Hepatocyte (in vitro differentiated cells): Measurements from ENCODE around the gene MXD4.

ENCODE experiments used
- EZH2 ChIP-seq: fragments of 200-600 bp; sonication (generic); IDR thresholded peaks from 2 replicates; pipeline ENCODE4 v1.6.1; 2016; ENCODE audit warnings: antibody characterized with exemption, mild to moderate bottlenecking, borderline replicate concordance
- EZH2phosphoT487 ChIP-seq: fragments of 200-600 bp; sonication (generic); IDR thresholded peaks from one replicate; pipeline ENCODE4 v1.6.1; 2018; ENCODE audit warnings: antibody characterized with exemption, mild to moderate bottlenecking, low read depth, moderate library complexity; ENCODE audit not compliant: unreplicated experiment, severe bottlenecking
- TF ChIP-seq, protein P1 (sequence below): fragments of 200-600 bp; sonication (generic); IDR thresholded peaks from 2 replicates; pipeline ENCODE4 v1.5.1; 2016; ENCODE audit warnings: antibody characterized with exemption, mild to moderate bottlenecking; ENCODE audit not compliant: poor library complexity

- TF ChIP-seq, protein P1, sequence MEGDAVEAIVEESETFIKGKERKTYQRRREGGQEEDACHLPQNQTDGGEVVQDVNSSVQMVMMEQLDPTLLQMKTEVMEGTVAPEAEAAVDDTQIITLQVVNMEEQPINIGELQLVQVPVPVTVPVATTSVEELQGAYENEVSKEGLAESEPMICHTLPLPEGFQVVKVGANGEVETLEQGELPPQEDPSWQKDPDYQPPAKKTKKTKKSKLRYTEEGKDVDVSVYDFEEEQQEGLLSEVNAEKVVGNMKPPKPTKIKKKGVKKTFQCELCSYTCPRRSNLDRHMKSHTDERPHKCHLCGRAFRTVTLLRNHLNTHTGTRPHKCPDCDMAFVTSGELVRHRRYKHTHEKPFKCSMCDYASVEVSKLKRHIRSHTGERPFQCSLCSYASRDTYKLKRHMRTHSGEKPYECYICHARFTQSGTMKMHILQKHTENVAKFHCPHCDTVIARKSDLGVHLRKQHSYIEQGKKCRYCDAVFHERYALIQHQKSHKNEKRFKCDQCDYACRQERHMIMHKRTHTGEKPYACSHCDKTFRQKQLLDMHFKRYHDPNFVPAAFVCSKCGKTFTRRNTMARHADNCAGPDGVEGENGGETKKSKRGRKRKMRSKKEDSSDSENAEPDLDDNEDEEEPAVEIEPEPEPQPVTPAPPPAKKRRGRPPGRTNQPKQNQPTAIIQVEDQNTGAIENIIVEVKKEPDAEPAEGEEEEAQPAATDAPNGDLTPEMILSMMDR: no peak
- TF ChIP-seq EZH2phosphoT487 (no peak), EZH2 (no peak)
Measured at GRCh38 chr4:2295500-2295899, 33.6 kb upstream of the MXD4 start.
